DND-41 (cell line): ENCODE measurements around the gene ABCA3.
A peak's percentile ranks its signal among the peaks of the same experiment; 100 is the strongest.

Experiments used
- ATAC-seq: fragments of 200-7000 bp; cut with Tn5 transposase; 3 replicates; pipeline ENCODE4 v1.9.1; 2021; ENCODE audit warnings: low read depth; ENCODE audit not compliant: insufficient read depth
- DNase-seq: peaks from one replicate; pipeline ENCODE4 v3.0.0-alpha.2; 2020
- H2AFZ ChIP-seq: 2 replicates; pipeline ENCODE4 v1.6.0; 2012; ENCODE audit warnings: low read depth, low read length
- H3K27ac ChIP-seq: 2 replicates; pipeline ENCODE4 v1.5.1; 2012; ENCODE audit warnings: low read length, inconsistent platforms
- H3K27me3 ChIP-seq: fragments of 200-600 bp; sonication (generic); 2 replicates; pipeline ENCODE4 v1.6.0; 2012; ENCODE audit warnings: low read length, mild to moderate bottlenecking, inconsistent platforms; ENCODE audit not compliant: insufficient read depth, poor library complexity
- H3K36me3 ChIP-seq: 2 replicates; pipeline ENCODE4 v1.5.1; 2012; ENCODE audit warnings: low read length, inconsistent platforms; ENCODE audit not compliant: insufficient read depth
- H3K4me1 ChIP-seq: 2 replicates; pipeline ENCODE4 v1.5.1; 2012; ENCODE audit warnings: mild to moderate bottlenecking, low read length; ENCODE audit not compliant: insufficient read depth
- H3K4me2 ChIP-seq: 2 replicates; pipeline ENCODE4 v1.6.0; 2012; ENCODE audit warnings: mild to moderate bottlenecking, moderate library complexity, low read length, inconsistent platforms; ENCODE audit not compliant: insufficient read depth
- H3K4me3 ChIP-seq, 2 experiments: fragments of 200-600 bp in 1 of 2; shearing (Covaris generic) in 1 of 2; 2 replicates each; pipeline ENCODE4 v1.5.1; 2012 to 2016; ENCODE audit warnings: inconsistent platforms in 2 of 2, low read length in 2 of 2, mild to moderate bottlenecking in 2 of 2, low read depth in 1 of 2, moderate library complexity in 1 of 2
- H3K79me2 ChIP-seq: 2 replicates; pipeline ENCODE4 v1.6.0; 2012; ENCODE audit warnings: low read length, inconsistent platforms; ENCODE audit not compliant: insufficient read depth
- H3K9ac ChIP-seq: 2 replicates; pipeline ENCODE4 v1.6.0; 2012; ENCODE audit warnings: low read depth, mild to moderate bottlenecking, inconsistent platforms, low read length, moderate library complexity
- H3K9me3 ChIP-seq: 2 replicates; pipeline ENCODE4 v1.5.1; 2012; ENCODE audit warnings: low read length, moderate library complexity, mild to moderate bottlenecking, inconsistent platforms; ENCODE audit not compliant: insufficient read depth, severe bottlenecking
- H4K20me1 ChIP-seq: 2 replicates; pipeline ENCODE4 v1.6.0; 2012; ENCODE audit warnings: low read length; ENCODE audit not compliant: insufficient read depth
- EZH2 ChIP-seq: IDR thresholded peaks from 3 replicates; pipeline ENCODE4 v1.6.1; 2012; ENCODE audit warnings: borderline replicate concordance, low read depth, mild to moderate bottlenecking, moderate library complexity, low read length, inconsistent platforms; ENCODE audit not compliant: severe bottlenecking
- TF ChIP-seq, protein P1 (sequence below): IDR thresholded peaks from 2 replicates; pipeline ENCODE4 v1.5.1; 2012; ENCODE audit warnings: borderline replicate concordance, low read length, moderate library complexity, mild to moderate bottlenecking; ENCODE audit not compliant: poor library complexity, severe bottlenecking; ENCODE audit errors: extremely low read depth

Gene ABCA3

GRCh38 chr16:2237102-2237482 lies 103.4 kb downstream of the ABCA3 start:
- H3K9me3 ChIP-seq, result no peaks in the 10 kb centered on the region
- no peaks in the 10 kb centered on the region for H3K79me2 ChIP-seq
- H3K36me3 ChIP-seq, result peaks cover 67% of the 10 kb centered on the region
- ATAC-seq (no peak), DNase-seq (no peak)
- no peaks in the 10 kb centered on the region for H3K4me1 ChIP-seq
- TF ChIP-seq EZH2, result no peak
- TF ChIP-seq, protein P1, sequence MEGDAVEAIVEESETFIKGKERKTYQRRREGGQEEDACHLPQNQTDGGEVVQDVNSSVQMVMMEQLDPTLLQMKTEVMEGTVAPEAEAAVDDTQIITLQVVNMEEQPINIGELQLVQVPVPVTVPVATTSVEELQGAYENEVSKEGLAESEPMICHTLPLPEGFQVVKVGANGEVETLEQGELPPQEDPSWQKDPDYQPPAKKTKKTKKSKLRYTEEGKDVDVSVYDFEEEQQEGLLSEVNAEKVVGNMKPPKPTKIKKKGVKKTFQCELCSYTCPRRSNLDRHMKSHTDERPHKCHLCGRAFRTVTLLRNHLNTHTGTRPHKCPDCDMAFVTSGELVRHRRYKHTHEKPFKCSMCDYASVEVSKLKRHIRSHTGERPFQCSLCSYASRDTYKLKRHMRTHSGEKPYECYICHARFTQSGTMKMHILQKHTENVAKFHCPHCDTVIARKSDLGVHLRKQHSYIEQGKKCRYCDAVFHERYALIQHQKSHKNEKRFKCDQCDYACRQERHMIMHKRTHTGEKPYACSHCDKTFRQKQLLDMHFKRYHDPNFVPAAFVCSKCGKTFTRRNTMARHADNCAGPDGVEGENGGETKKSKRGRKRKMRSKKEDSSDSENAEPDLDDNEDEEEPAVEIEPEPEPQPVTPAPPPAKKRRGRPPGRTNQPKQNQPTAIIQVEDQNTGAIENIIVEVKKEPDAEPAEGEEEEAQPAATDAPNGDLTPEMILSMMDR, result no peak
- H4K20me1 ChIP-seq, result peaks cover 32% of the 10 kb centered on the region
- no peak overlapping the region for H3K4me2 ChIP-seq
- H3K27ac ChIP-seq, result no peak overlapping the region
- H3K9ac ChIP-seq, result no peak overlapping the region
- H3K4me3 ChIP-seq, result no peak overlapping the region
- H3K27me3 ChIP-seq, result no peaks in the 10 kb centered on the region
- no peak overlapping the region for H2AFZ ChIP-seq

GRCh38 chr16:2236337-2237101 lies 104.0 kb downstream of the ABCA3 start, which contains the start of gene DNASE1L2:
TSS of gene DNASE1L2 (plus strand) at chr16:2236444. CDS start at chr16:2236817, 373 bp downstream.
- ATAC-seq, result peak; percentile 18; the same call in 2 of the 3 replicates
- Histone ChIP-seq H3K4me2 (no peak within 1 kb of the TSS), H3K9ac (no peak within 1 kb of the TSS), H3K27ac (no peak within 1 kb of the TSS), H3K36me3 (peaks cover 71% of the 10 kb centered on the region), H3K79me2 (no peaks in the 10 kb centered on the region), H3K9me3 (no peaks in the 10 kb centered on the region), H3K4me1 (no peaks in the 10 kb centered on the region), H3K4me3 (no peak within 1 kb of the TSS), H2AFZ (no peak within 1 kb of the TSS), H3K27me3 (no peaks in the 10 kb centered on the region), H4K20me1 (peaks cover 32% of the 10 kb centered on the region)
- TF ChIP-seq, protein P1, result no peak
- no peak for TF ChIP-seq EZH2
- no peak for DNase-seq

DNA sequence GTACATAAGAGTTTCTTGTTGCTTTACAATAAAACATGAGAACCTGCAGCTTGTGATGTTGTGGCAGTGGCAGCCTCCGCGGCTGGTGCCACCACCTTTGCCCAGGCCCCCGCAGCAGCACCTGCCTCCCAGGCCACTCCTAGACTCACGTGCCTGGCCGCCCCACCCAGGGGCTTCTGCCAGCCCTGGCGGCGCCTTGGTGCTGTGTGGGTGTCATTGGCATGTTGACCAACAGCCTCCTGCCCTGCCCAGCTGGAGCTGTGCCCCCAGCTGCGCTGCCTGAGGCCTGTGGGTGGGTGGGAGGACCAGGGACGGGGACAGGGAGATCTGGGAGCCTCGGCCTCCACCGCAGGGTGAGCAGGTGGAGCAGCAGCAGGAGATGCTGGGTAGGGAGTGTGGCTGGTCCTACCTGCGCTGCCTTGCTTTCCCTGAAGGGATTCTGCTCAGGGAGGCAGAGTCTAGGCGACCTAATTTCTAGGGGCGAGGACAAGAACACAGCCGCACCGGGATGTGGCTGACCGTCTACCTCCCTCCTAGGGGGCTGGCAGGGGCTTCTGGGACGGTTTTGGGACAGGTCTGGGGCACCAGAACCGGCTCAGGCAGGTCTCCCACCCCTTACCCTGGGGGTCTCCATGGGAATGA lies 104.7 kb downstream of the ABCA3 start:
- H3K9me3 ChIP-seq, result no peaks in the 10 kb centered on the region
- no peaks in the 10 kb centered on the region for H3K4me1 ChIP-seq
- ATAC-seq (peak; percentile 10; the same call in 2 of the 3 replicates), DNase-seq (no peak)
- no peaks in the 10 kb centered on the region for H3K79me2 ChIP-seq
- no peak overlapping the region for H3K4me2 ChIP-seq
- H3K4me3 ChIP-seq, result no peak overlapping the region
- no peak overlapping the region for H3K9ac ChIP-seq
- TF ChIP-seq EZH2, result no peak
- TF ChIP-seq, protein P1, result no peak
- H3K36me3 ChIP-seq, result peaks cover 78% of the 10 kb centered on the region
- no peak overlapping the region for H2AFZ ChIP-seq
- no peak overlapping the region for H3K27ac ChIP-seq
- H3K27me3 ChIP-seq, result no peaks in the 10 kb centered on the region
- H4K20me1 ChIP-seq, result peaks cover 39% of the 10 kb centered on the region
